WERI-Rb-1 (cell line): Measurements from ENCODE around the gene MED28.
A peak's percentile ranks its signal among the peaks of the same experiment; 100 is the strongest.

Source experiments
- DNase-seq: peaks from one replicate; pipeline ENCODE4 v3.0.0-alpha.2; 2020
- H3K27ac ChIP-seq: fragments of 250-450 bp; sonication (Bioruptor Pico); 2 replicates; pipeline ENCODE4 v1.5.1; 2020; ENCODE audit warnings: mild to moderate bottlenecking, moderate library complexity
- H3K27me3 ChIP-seq: fragments of 250-450 bp; sonication (Bioruptor Pico); 2 replicates; pipeline ENCODE4 v1.5.1; 2021; ENCODE audit warnings: mild to moderate bottlenecking, low read depth, moderate library complexity; ENCODE audit not compliant: insufficient read depth, severe bottlenecking
- H3K36me3 ChIP-seq: fragments of 250-450 bp; sonication (Bioruptor Pico); 2 replicates; pipeline ENCODE4 v1.5.1; 2020; ENCODE audit warnings: mild to moderate bottlenecking, moderate library complexity
- H3K4me3 ChIP-seq: 2 replicates; pipeline ENCODE4 v1.5.1; 2011; ENCODE audit warnings: low read depth, mild to moderate bottlenecking, control low read depth, low read length
- H3K9me3 ChIP-seq: fragments of 250-450 bp; sonication (Bioruptor Pico); 2 replicates; pipeline ENCODE4 v1.5.1; 2021; ENCODE audit warnings: mild to moderate bottlenecking, moderate library complexity; ENCODE audit not compliant: severe bottlenecking
- CTCF ChIP-seq: IDR thresholded peaks from 2 replicates; pipeline ENCODE4 v1.5.1; 2011; ENCODE audit warnings: low read depth, mild to moderate bottlenecking, control low read depth, inconsistent platforms, low read length

Gene MED28

DNA sequence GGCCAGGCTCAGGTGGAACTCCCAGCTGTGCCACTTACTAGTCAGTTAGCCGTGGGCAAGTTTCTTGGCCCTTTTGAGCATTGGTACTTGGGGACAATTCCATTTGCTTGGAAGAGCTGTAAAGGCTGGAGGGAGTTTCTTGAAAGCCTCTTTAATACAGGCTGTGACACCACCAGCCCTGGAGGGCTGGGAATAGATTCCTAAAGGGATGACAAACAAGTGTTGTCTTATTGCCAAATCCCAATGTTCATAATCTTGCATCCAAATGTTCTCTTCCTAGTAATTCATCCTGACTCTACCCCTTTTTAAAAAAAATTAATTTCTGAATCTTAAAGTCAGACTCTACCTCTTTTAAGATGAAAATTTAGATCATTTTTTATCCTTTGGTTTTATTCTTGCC is 14.6 kb upstream of the MED28 start:
- TF ChIP-seq CTCF = no peak
- Histone ChIP-seq H3K27me3 (no peaks in the 10 kb centered on the region), H3K9me3 (no peaks in the 10 kb centered on the region), H3K36me3 (peaks cover 47% of the 10 kb centered on the region), H3K4me3 (no peak overlapping the region), H3K27ac (no peak overlapping the region)
- DNase-seq = no peak

DNA sequence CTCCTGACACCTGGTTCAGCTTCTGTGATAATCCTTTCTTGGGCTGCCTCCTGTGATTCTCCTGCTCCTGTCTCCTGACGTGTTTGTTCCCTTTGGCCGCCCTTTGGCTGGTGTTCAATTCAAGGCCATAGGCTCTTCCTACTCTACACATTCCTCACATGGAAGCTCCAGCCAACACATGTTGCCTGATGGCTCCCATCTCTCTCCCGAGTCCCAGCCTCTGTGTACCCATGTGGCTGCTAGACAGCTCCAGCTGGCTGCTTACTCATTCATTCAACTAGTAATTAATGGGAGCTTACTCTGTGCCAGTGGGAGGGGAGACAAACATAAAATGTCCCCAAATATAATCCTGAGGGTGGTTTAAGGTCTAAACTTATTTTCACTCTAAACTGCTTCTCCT is 9.2 kb upstream of the MED28 start:
- no peaks in the 10 kb centered on the region for H3K27me3 ChIP-seq
- no peak for TF ChIP-seq CTCF
- no peaks in the 10 kb centered on the region for H3K9me3 ChIP-seq
- no peak overlapping the region for H3K4me3 ChIP-seq
- no peak for DNase-seq
- peaks cover 35% of the 10 kb centered on the region for H3K36me3 ChIP-seq
- H3K27ac ChIP-seq = no peak overlapping the region

DNA sequence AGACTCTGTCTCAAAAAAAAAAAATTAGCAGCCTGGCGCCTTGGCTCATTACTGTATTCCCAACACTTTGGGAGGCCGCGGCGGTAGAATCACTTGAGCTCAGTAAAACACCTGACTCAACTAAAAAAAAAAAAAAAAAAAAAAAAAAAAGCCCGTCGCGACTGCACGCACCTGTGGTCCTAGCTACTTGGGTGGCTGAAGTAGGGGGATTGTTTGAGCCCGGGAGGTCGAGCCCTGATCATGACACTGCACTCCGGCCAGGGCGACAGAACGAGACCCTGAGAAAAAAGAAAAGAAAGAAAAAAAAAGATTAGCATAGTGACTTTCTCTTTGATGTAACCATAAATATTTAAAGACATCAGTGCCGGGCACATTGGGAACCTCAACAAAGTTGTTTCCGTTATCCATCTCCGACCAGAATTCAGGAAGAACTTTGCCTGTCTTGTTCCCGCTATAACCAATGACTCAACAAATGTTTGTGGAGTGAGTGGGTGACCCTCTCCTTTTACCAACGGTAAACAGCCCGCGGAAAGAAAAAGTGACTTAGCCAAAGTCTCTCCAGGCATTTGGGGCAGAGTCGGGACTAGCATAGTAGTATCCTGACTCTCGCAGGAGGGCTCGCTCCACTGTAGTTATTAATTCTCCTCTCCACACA is 553 bp upstream of the MED28 start:
- H3K4me3 ChIP-seq = peak overlapping the region; percentile 93
- no peak for TF ChIP-seq CTCF
- peak overlapping the region; percentile 93 for H3K27ac ChIP-seq
- H3K9me3 ChIP-seq = no peaks in the 10 kb centered on the region
- H3K36me3 ChIP-seq = peaks cover 32% of the 10 kb centered on the region
- no peak for DNase-seq
- no peaks in the 10 kb centered on the region for H3K27me3 ChIP-seq

GRCh38 chr4:17616283-17616682 is 1.8 kb downstream of the MED28 start:
- Histone ChIP-seq H3K27ac (no peak overlapping the region), H3K4me3 (no peak overlapping the region), H3K27me3 (no peaks in the 10 kb centered on the region), H3K9me3 (no peaks in the 10 kb centered on the region), H3K36me3 (peaks cover 56% of the 10 kb centered on the region)
- no peak for TF ChIP-seq CTCF
- DNase-seq = no peak

- Histone ChIP-seq H3K9me3 (no peaks in the 10 kb centered on the region), H3K27ac (no peak overlapping the region), H3K4me3 (no peak overlapping the region), H3K27me3 (no peaks in the 10 kb centered on the region), H3K36me3 (peaks cover 81% of the 10 kb centered on the region)
- no peak for TF ChIP-seq CTCF
- DNase-seq = no peak
Measured at GRCh38 chr4:17618926-17619325, 4.5 kb downstream of the MED28 start.
